Activated CD4-positive, alpha-beta memory T cell treated with anti-CD3 and anti-CD28 coated beads, Interleukin-2, amount 10 ng/mL, durations not matched to agents 7 days and 5 days (primary cell): ENCODE data around the gene LDLRAD4. TPM values are rescaled to one million over a fixed set of nuclear protein-coding genes. Genes with fewer than 3 reads are reported as not detected.
A peak's percentile ranks its signal among the peaks of the same experiment; 100 is the strongest.

Source experiments
- CTCF ChIA-PET: fragments of 350-600 bp; sonication (Branson Sonifier 250); formaldehyde crosslinking; loops from one replicate; lab custom pipeline; 2021; ENCODE audit warnings: antibody characterized with exemption, inconsistent platforms; lab: Charles Lee
- POLR2A ChIA-PET: fragments of 350-600 bp; sonication (Branson Sonifier 250); formaldehyde crosslinking; loops from one replicate; lab custom pipeline; 2021; ENCODE audit warnings: antibody characterized with exemption; lab: Charles Lee
- DNase-seq: peaks from one replicate; pipeline ENCODE4 v3.0.0-alpha.2; 2020
- H3K27ac Mint-ChIP-seq: one replicate; pipeline ENCODE4 v1.8.0; 2021; ENCODE audit warnings: mild to moderate bottlenecking, mixed read lengths
- H3K27me3 Mint-ChIP-seq: one replicate; pipeline ENCODE4 v1.8.0; 2021; ENCODE audit warnings: mixed read lengths
- H3K36me3 Mint-ChIP-seq: one replicate; pipeline ENCODE4 v1.8.0; 2021; ENCODE audit warnings: low read depth, mixed read lengths
- H3K4me1 Mint-ChIP-seq: one replicate; pipeline ENCODE4 v1.8.0; 2021; ENCODE audit warnings: mixed read lengths
- H3K4me3 Mint-ChIP-seq: one replicate; pipeline ENCODE4 v1.8.0; 2021; ENCODE audit warnings: mild to moderate bottlenecking, mixed read lengths
- H3K9me3 Mint-ChIP-seq: one replicate; pipeline ENCODE4 v1.8.0; 2021; ENCODE audit warnings: mixed read lengths
- total RNA-seq, 2 experiments: library from RNA; stranded (reverse); gene quantifications; one replicate each; pipeline ENCODE4 v1.2.3, GENCODE V29; 2021

Gene LDLRAD4
- total RNA-seq, 2 experiments from 2014 or later, result 19.1 to 22.4 TPM

- ChIA-PET POLR2A (interaction anchor here (0.7 to 4.9 kb wide), 17 partner anchors 9 to 910 kb away, joined by 3 to 76 read pairs (median 5); partner anchors contain the start of genes CEP192 and CEP76), CTCF (interaction anchor here (1.0 to 3.9 kb wide), 10 partner anchors 9 to 396 kb away, joined by 3 to 31 read pairs (median 5); no protein-coding TSS in a partner anchor)
- H3K36me3 Mint-ChIP-seq, result peaks cover 4% of the 10 kb centered on the region
- peaks cover 93% of the 10 kb centered on the region for H3K4me1 Mint-ChIP-seq
- peak; percentile 86 for DNase-seq
- H3K27ac Mint-ChIP-seq, result peak overlapping the region; percentile 96
- no peaks in the 10 kb centered on the region for H3K27me3 Mint-ChIP-seq
- no peaks in the 10 kb centered on the region for H3K9me3 Mint-ChIP-seq
- peak overlapping the region; percentile 69 for H3K4me3 Mint-ChIP-seq
These were observed 393.8 kb downstream of the LDLRAD4 start for GRCh38 chr18:13612196-13612997.

GRCh38 chr18:13613099-13613498, 394.5 kb downstream of the LDLRAD4 start:
- H3K4me3 Mint-ChIP-seq, result peak overlapping the region; percentile 69
- peaks cover 92% of the 10 kb centered on the region for H3K4me1 Mint-ChIP-seq
- H3K27me3 Mint-ChIP-seq, result no peaks in the 10 kb centered on the region
- ChIA-PET CTCF (interaction anchor here (1.0 to 3.9 kb wide), 11 partner anchors 9 to 397 kb away, joined by 3 to 31 read pairs (median 5); no protein-coding TSS in a partner anchor), POLR2A (interaction anchor here (0.8 to 4.9 kb wide), 12 partner anchors 8 to 622 kb away, joined by 3 to 76 read pairs (median 10); partner anchors contain the start of gene CEP192)
- peaks cover 4% of the 10 kb centered on the region for H3K36me3 Mint-ChIP-seq
- H3K9me3 Mint-ChIP-seq, result no peaks in the 10 kb centered on the region
- no peak for DNase-seq
- peak overlapping the region; percentile 96 for H3K27ac Mint-ChIP-seq

GRCh38 chr18:13613591-13614501, 395.3 kb downstream of the LDLRAD4 start:
- POLR2A ChIA-PET, result interaction anchor here (0.7 to 4.9 kb wide), 12 partner anchors 8 to 623 kb away, joined by 3 to 76 read pairs (median 6); partner anchors contain the start of gene CEP192
- no peak for DNase-seq
- CTCF ChIA-PET, result interaction anchor here (0.6 to 3.9 kb wide), 12 partner anchors 26 to 434 kb away, joined by 3 to 31 read pairs (median 4); partner anchors contain the start of genes FAM210A and RNMT
- H3K27ac Mint-ChIP-seq, result peak overlapping the region; percentile 96
- H3K9me3 Mint-ChIP-seq, result no peaks in the 10 kb centered on the region
- H3K4me1 Mint-ChIP-seq, result peaks cover 89% of the 10 kb centered on the region
- H3K36me3 Mint-ChIP-seq, result peaks cover 4% of the 10 kb centered on the region
- H3K4me3 Mint-ChIP-seq, result peak overlapping the region; percentile 69
- H3K27me3 Mint-ChIP-seq, result no peaks in the 10 kb centered on the region

GRCh38 chr18:13614641-13615288, 396.2 kb downstream of the LDLRAD4 start:
- CTCF ChIA-PET, result interaction anchor here (0.6 to 3.9 kb wide), 10 partner anchors 27 to 435 kb away, joined by 3 to 31 read pairs (median 4); partner anchors contain the start of genes FAM210A and RNMT
- Mint-ChIP-seq H3K27me3 (no peaks in the 10 kb centered on the region), H3K36me3 (peaks cover 4% of the 10 kb centered on the region), H3K27ac (peak overlapping the region; percentile 96), H3K4me3 (peak overlapping the region; percentile 66), H3K9me3 (no peaks in the 10 kb centered on the region), H3K4me1 (peaks cover 79% of the 10 kb centered on the region)
- POLR2A ChIA-PET, result interaction anchor here (0.7 to 4.9 kb wide), 12 partner anchors 9 to 624 kb away, joined by 3 to 76 read pairs (median 5); partner anchors contain the start of genes CEP192, FAM210A and RNMT
- peak; percentile 58 for DNase-seq

GRCh38 chr18:13615432-13615861, 396.9 kb downstream of the LDLRAD4 start:
- ChIA-PET CTCF (interaction anchor here (0.8 to 3.9 kb wide), 3 partner anchors 48 to 111 kb away, joined by 3 to 31 read pairs (median 4); partner anchors contain the start of genes FAM210A and RNMT), POLR2A (interaction anchor here (0.8 to 4.9 kb wide), 6 partner anchors 14 to 624 kb away, joined by 3 to 76 read pairs (median 4); partner anchors contain the start of genes CEP192, FAM210A and RNMT)
- H3K36me3 Mint-ChIP-seq, result peaks cover 4% of the 10 kb centered on the region
- peak overlapping the region; percentile 96 for H3K27ac Mint-ChIP-seq
- DNase-seq, result peak; percentile 41
- H3K4me1 Mint-ChIP-seq, result peaks cover 78% of the 10 kb centered on the region
- H3K9me3 Mint-ChIP-seq, result no peaks in the 10 kb centered on the region
- H3K27me3 Mint-ChIP-seq, result no peaks in the 10 kb centered on the region
- H3K4me3 Mint-ChIP-seq, result peak overlapping the region; percentile 66

GRCh38 chr18:13616041-13616440, 397.5 kb downstream of the LDLRAD4 start:
- peak overlapping the region; percentile 96 for H3K27ac Mint-ChIP-seq
- H3K4me3 Mint-ChIP-seq, result peak overlapping the region; percentile 66
- CTCF ChIA-PET, result no interaction called here
- no peaks in the 10 kb centered on the region for H3K9me3 Mint-ChIP-seq
- POLR2A ChIA-PET, result interaction anchor here (1.1 to 4.9 kb wide), 3 partner anchors 36 to 111 kb away, joined by 4 to 76 read pairs (median 6); partner anchors contain the start of genes FAM210A and RNMT
- H3K36me3 Mint-ChIP-seq, result peaks cover 4% of the 10 kb centered on the region
- H3K27me3 Mint-ChIP-seq, result no peaks in the 10 kb centered on the region
- H3K4me1 Mint-ChIP-seq, result peaks cover 73% of the 10 kb centered on the region
- DNase-seq, result no peak

- no peaks in the 10 kb centered on the region for H3K9me3 Mint-ChIP-seq
- peak overlapping the region; percentile 66 for H3K4me3 Mint-ChIP-seq
- DNase-seq, result no peak
- no peaks in the 10 kb centered on the region for H3K27me3 Mint-ChIP-seq
- ChIA-PET CTCF (no interaction called here), POLR2A (interaction anchor here (1.1 kb wide), 1 partner anchor 53 kb away, joined by 4 read pairs; no protein-coding TSS in a partner anchor)
- H3K27ac Mint-ChIP-seq, result peak overlapping the region; percentile 96
- peaks cover 68% of the 10 kb centered on the region for H3K4me1 Mint-ChIP-seq
- peaks cover 4% of the 10 kb centered on the region for H3K36me3 Mint-ChIP-seq
These were observed 398.0 kb downstream of the LDLRAD4 start for GRCh38 chr18:13616525-13617035.

- DNase-seq, result no peak
- ChIA-PET POLR2A (no interaction called here), CTCF (no interaction called here)
- no peak overlapping the region for H3K27ac Mint-ChIP-seq
- H3K4me3 Mint-ChIP-seq, result no peak overlapping the region
- no peaks in the 10 kb centered on the region for H3K27me3 Mint-ChIP-seq
- peaks cover 54% of the 10 kb centered on the region for H3K4me1 Mint-ChIP-seq
- no peaks in the 10 kb centered on the region for H3K9me3 Mint-ChIP-seq
- H3K36me3 Mint-ChIP-seq, result peaks cover 4% of the 10 kb centered on the region
These were observed 399.4 kb downstream of the LDLRAD4 start for GRCh38 chr18:13617826-13618515.

- no peak for DNase-seq
- POLR2A ChIA-PET, result no interaction called here
- CTCF ChIA-PET, result no interaction called here
- Mint-ChIP-seq H3K9me3 (no peaks in the 10 kb centered on the region), H3K36me3 (peaks cover 4% of the 10 kb centered on the region), H3K27ac (no peak overlapping the region), H3K27me3 (no peaks in the 10 kb centered on the region), H3K4me1 (peaks cover 45% of the 10 kb centered on the region), H3K4me3 (no peak overlapping the region)
These were observed 400.3 kb downstream of the LDLRAD4 start for GRCh38 chr18:13618760-13619438.

GRCh38 chr18:13619505-13620205, 401.1 kb downstream of the LDLRAD4 start:
- Mint-ChIP-seq H3K9me3 (no peaks in the 10 kb centered on the region), H3K27me3 (no peaks in the 10 kb centered on the region), H3K4me3 (no peak overlapping the region), H3K27ac (no peak overlapping the region), H3K36me3 (peaks cover 3% of the 10 kb centered on the region), H3K4me1 (peaks cover 37% of the 10 kb centered on the region)
- DNase-seq, result no peak
- CTCF ChIA-PET, result no interaction called here
- POLR2A ChIA-PET, result no interaction called here
